ENCODE data around the gene OTOP2.
"Not testable (repeated sequence)": the region's sequence is repeated elsewhere in the genome, so short reads cannot be mapped to it uniquely, and the experiment has no call there.

Gene OTOP2

GRCh38 chr17:74953134-74953687 is 29.1 kb downstream of the OTOP2 start:
- no peak for FAIRE-seq

GRCh38 chr17:74954115-74954514 is 30.0 kb downstream of the OTOP2 start:
- no peak for FAIRE-seq

- FAIRE-seq, result no peak
These were observed 30.8 kb downstream of the OTOP2 start for GRCh38 chr17:74954665-74955421.

GRCh38 chr17:74956093-74956492 is 32.0 kb downstream of the OTOP2 start:
- no peak for FAIRE-seq

- no peak for FAIRE-seq
These were observed 34.1 kb downstream of the OTOP2 start for GRCh38 chr17:74957935-74958740.

- no peak for FAIRE-seq
These were observed 35.9 kb downstream of the OTOP2 start for GRCh38 chr17:74959826-74960515.

- FAIRE-seq, result no peak
These were observed 36.7 kb downstream of the OTOP2 start for GRCh38 chr17:74960570-74961342.

- no peak for FAIRE-seq
These were observed 37.7 kb downstream of the OTOP2 start for GRCh38 chr17:74961657-74962350.

GRCh38 chr17:74962622-74963394 is 38.7 kb downstream of the OTOP2 start:
- no peak for FAIRE-seq

- FAIRE-seq, result no peak
These were observed 39.6 kb downstream of the OTOP2 start for GRCh38 chr17:74963656-74964055.

- no peak for FAIRE-seq
These were observed 40.2 kb downstream of the OTOP2 start for GRCh38 chr17:74964246-74964761.

- FAIRE-seq, result no peak
These were observed 41.0 kb downstream of the OTOP2 start for GRCh38 chr17:74964988-74965622.

- FAIRE-seq, result no peak
These were observed 44.3 kb downstream of the OTOP2 start for GRCh38 chr17:74968361-74968780.

GRCh38 chr17:74969501-74969900 is 45.4 kb downstream of the OTOP2 start:
- FAIRE-seq, result not testable (repeated sequence)

GRCh38 chr17:74970395-74970794 is 46.3 kb downstream of the OTOP2 start:
- no peak for FAIRE-seq

- FAIRE-seq, result no peak
These were observed 47.2 kb downstream of the OTOP2 start for GRCh38 chr17:74971069-74971841.

GRCh38 chr17:74971842-74972106 is 47.7 kb downstream of the OTOP2 start:
- no peak for FAIRE-seq

- FAIRE-seq, result no peak
These were observed 48.3 kb downstream of the OTOP2 start, which contains the start of gene HID1 for GRCh38 chr17:74972107-74972972. TSS of gene HID1 (minus strand) at chr17:74972759. CDS start at chr17:74972656, 103 bp downstream.

Data from endometrium (tissue), 2 donors.